Pericardium fibroblast (primary cell): ENCODE results near the gene PXDC1. TPM values are rescaled to one million over a fixed set of nuclear protein-coding genes. Genes with fewer than 3 reads are reported as not detected.

Experiments
- total RNA-seq: library from RNA; depleted of rRNA; stranded (reverse); fragments of >200 nt; gene quantifications from 2 replicates; pipeline ENCODE4 v1.2.3, GENCODE V29; 2015

The PXDC1 gene, protein sequence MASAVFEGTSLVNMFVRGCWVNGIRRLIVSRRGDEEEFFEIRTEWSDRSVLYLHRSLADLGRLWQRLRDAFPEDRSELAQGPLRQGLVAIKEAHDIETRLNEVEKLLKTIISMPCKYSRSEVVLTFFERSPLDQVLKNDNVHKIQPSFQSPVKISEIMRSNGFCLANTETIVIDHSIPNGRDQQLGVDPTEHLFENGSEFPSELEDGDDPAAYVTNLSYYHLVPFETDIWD
- total RNA-seq, result 85.8 and 119 TPM in 2 replicates

DNA sequence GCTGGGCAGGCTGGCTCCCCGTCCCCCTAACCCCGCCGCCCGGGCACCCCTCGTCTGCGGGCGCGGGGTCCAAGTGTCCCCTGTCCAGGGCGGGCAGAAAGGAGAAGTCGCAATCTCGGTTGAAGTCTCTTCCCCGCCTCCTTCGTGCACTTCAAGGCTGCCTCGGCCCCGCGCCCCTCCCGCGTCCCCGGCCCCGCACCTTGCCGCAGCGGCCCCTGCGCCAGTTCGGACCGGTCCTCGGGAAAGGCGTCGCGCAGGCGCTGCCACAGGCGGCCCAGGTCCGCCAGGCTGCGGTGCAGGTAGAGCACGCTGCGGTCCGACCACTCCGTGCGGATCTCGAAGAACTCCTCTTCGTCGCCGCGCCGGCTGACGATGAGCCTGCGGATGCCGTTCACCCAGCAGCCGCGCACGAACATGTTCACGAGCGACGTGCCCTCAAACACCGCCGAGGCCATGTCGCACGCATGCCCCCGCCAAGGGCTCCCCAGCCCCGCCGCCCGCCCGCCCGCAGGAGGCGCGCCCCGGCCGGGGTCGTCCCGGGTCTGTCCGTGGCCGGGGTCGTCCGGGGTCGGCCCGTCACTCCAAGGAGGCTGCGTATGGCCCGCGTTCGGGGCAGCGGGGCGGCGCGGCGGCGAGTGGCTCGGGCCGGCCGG, at the start of gene PXDC1:
Gene PXDC1 (minus strand): TSS at position 637 of the 653 bp plus-strand sequence. CDS start 182 bp downstream, at position 455.

Other genes starting within 250 kb of the PXDC1 start
- 5.8 and 7.5 TPM in 2 replicates for gene FAM50B, start 97.7 kb upstream of the PXDC1 start, total RNA-seq